CD14-positive monocyte (primary cell): ENCODE measurements around the gene C10orf105. TPM values are rescaled to one million over a fixed set of nuclear protein-coding genes. Genes with fewer than 3 reads are reported as not detected.

ENCODE experiments used
- DNase-seq, 3 donors: peaks; one replicate each; pipeline ENCODE4 v3.0.0-alpha.2; 2011 to 2022
- H2AFZ ChIP-seq: 2 replicates; pipeline ENCODE4 v1.6.0; 2012; ENCODE audit warnings: mild to moderate bottlenecking, low read depth, low read length, inconsistent platforms; ENCODE audit not compliant: insufficient read depth, poor library complexity, severe bottlenecking
- H3K27ac ChIP-seq, 2 donors: 1 replicate in 1 of 2; 2 replicates in 1 of 2; pipeline ENCODE4 v1.5.1; 2012 to 2013; ENCODE audit warnings: low read length in 2 of 2, control low read depth in 1 of 2, inconsistent platforms in 1 of 2, low read depth in 1 of 2, mild to moderate bottlenecking in 1 of 2
- H3K27me3 ChIP-seq, 2 donors: one replicate each; pipeline versions ENCODE4 v1.6.0 to v1.6.1; 2011 to 2013; ENCODE audit warnings: low read length in 2 of 2; ENCODE audit not compliant: control insufficient read depth in 2 of 2, insufficient read depth in 2 of 2
- H3K36me3 ChIP-seq, 2 donors: replicated peaks in 1 of 2; 1 replicate in 1 of 2; 2 replicates in 1 of 2; pipeline versions ENCODE4 v1.5.1 to v1.6.1; 2012 to 2013; ENCODE audit warnings: low read length in 2 of 2, control low read depth in 1 of 2, inconsistent platforms in 1 of 2, mild to moderate bottlenecking in 1 of 2; ENCODE audit not compliant: insufficient read depth in 2 of 2, control insufficient read depth in 1 of 2
- H3K4me1 ChIP-seq, 2 donors: 1 replicate in 1 of 2; 2 replicates in 1 of 2; pipeline versions ENCODE4 v1.5.1 to v1.6.1; 2012 to 2013; ENCODE audit warnings: low read length in 2 of 2, control low read depth in 1 of 2, inconsistent platforms in 1 of 2, mild to moderate bottlenecking in 1 of 2, moderate library complexity in 1 of 2; ENCODE audit not compliant: insufficient read depth in 2 of 2, control insufficient read depth in 1 of 2
- H3K4me2 ChIP-seq: replicated peaks from 2 replicates; pipeline ENCODE3; 2012; ENCODE audit warnings: low read length, moderate library complexity, mild to moderate bottlenecking; ENCODE audit not compliant: poor library complexity, severe bottlenecking; ENCODE audit errors: extremely low read depth
- H3K4me3 ChIP-seq, 3 experiments: fragments of 200-600 bp in 1 of 3; sonication (generic) in 1 of 3; replicated peaks in 1 of 3; 1 replicate in 2 of 3; 2 replicates in 1 of 3; pipeline ENCODE4 v1.5.1; 2011 to 2013; ENCODE audit warnings: low read length in 3 of 3, mild to moderate bottlenecking in 3 of 3, control low read depth in 2 of 3, low read depth in 2 of 3, inconsistent platforms in 1 of 3, moderate library complexity in 1 of 3
- H3K79me2 ChIP-seq: 2 replicates; pipeline ENCODE4 v1.6.0; 2012; ENCODE audit warnings: mild to moderate bottlenecking, control low read depth, inconsistent platforms, low read length, moderate library complexity; ENCODE audit not compliant: insufficient read depth
- H3K9ac ChIP-seq: 2 replicates; pipeline ENCODE4 v1.6.0; 2017; ENCODE audit warnings: low read length, mild to moderate bottlenecking; ENCODE audit not compliant: insufficient read depth, poor library complexity, severe bottlenecking
- H3K9me3 ChIP-seq, 2 donors: replicated peaks in 1 of 2; 1 replicate in 1 of 2; 2 replicates in 1 of 2; pipeline versions ENCODE4 v1.5.1 to v1.6.1; 2012 to 2013; ENCODE audit warnings: low read length in 2 of 2, control low read depth in 1 of 2; ENCODE audit not compliant: control insufficient read depth in 1 of 2, insufficient read depth in 1 of 2
- H4K20me1 ChIP-seq: 2 replicates; pipeline ENCODE4 v1.6.0; 2012; ENCODE audit warnings: mild to moderate bottlenecking, low read length, control low read depth, moderate library complexity; ENCODE audit not compliant: insufficient read depth
- H3K27ac Mint-ChIP-seq, 7 donors: one replicate each; pipeline ENCODE4 v1.8.0; 2020; ENCODE audit warnings: mild to moderate bottlenecking in 7 of 7, mixed read lengths in 7 of 7, moderate library complexity in 6 of 7, inconsistent platforms in 2 of 7
- H3K27me3 Mint-ChIP-seq, 3 donors: one replicate each; pipeline ENCODE4 v1.8.0; 2021 to 2022; ENCODE audit warnings: low read depth in 3 of 3, mild to moderate bottlenecking in 3 of 3, mixed read lengths in 3 of 3, moderate library complexity in 3 of 3, inconsistent platforms in 1 of 3
- H3K36me3 Mint-ChIP-seq, 2 donors: one replicate each; pipeline ENCODE4 v1.8.0; 2020; ENCODE audit warnings: mixed read lengths in 2 of 2, inconsistent platforms in 1 of 2, mild to moderate bottlenecking in 1 of 2
- H3K4me1 Mint-ChIP-seq: one replicate; pipeline ENCODE4 v1.8.0; 2020; ENCODE audit warnings: mild to moderate bottlenecking, mixed read lengths
- H3K4me3 Mint-ChIP-seq, 2 donors: one replicate each; pipeline ENCODE4 v1.8.0; 2020; ENCODE audit warnings: mild to moderate bottlenecking in 2 of 2, mixed read lengths in 2 of 2, moderate library complexity in 1 of 2
- H3K9me3 Mint-ChIP-seq, 7 donors: one replicate each; pipeline ENCODE4 v1.8.0; 2020 to 2022; ENCODE audit warnings: mixed read lengths in 7 of 7, mild to moderate bottlenecking in 6 of 7, moderate library complexity in 6 of 7, inconsistent platforms in 2 of 7
- WGBS: methylation state at CpG from one replicate; pipeline ENCODE4 v1.1.5; 2013; ENCODE audit warnings: missing lambda C conversion rate; ENCODE audit not compliant: insufficient coverage; 5-methylcytosine and 5-hydroxymethylcytosine counted together
- intact Hi-C, 2 donors: fragments of 100-400 bp; cut with micrococcal nuclease; formaldehyde crosslinking; loops; one replicate each; pipeline versions ENCODE4 v1.15.0 to v1.15.1; 2023
- polyA plus RNA-seq, 3 donors: library from polyadenylated mRNA; depleted of rRNA in 1 of 3; unstranded in 2 of 3; stranded (reverse) in 1 of 3; fragments of 300-500 nt in 2 of 3; fragments of >200 nt in 1 of 3; fragmentation: Illumina TruSeq in 2 of 3; gene quantifications; 1 replicate in 2 of 3; 2 replicates in 1 of 3; pipeline ENCODE4 v1.2.3, GENCODE V29; 2012 to 2021
- TF ChIP-seq, protein P1 (sequence below): fragments of 200-600 bp; IDR thresholded peaks from one replicate; pipeline ENCODE4 v1.8.0; 2022; ENCODE audit warnings: antibody characterized with exemption, mild to moderate bottlenecking

Gene C10orf105
- polyA plus RNA-seq, 3 donors, result 0.18 to 2.4 (median 0.48) TPM

- Mint-ChIP-seq H3K36me3 (peaks cover 36 to 58% of the 10 kb centered on the region in 2 donors), H3K4me1 (peaks cover 96% of the 10 kb centered on the region), H3K27me3 (peaks cover 0 to 2% (median 0%) of the 10 kb centered on the region in 3 donors), H3K27ac (peak overlapping the region in 2 of 7 donors; percentile 25 to 72), H3K9me3 (peaks cover 0 to 3% (median 0%) of the 10 kb centered on the region in 7 donors), H3K4me3 (no peak overlapping the region)
- peaks cover 49% of the 10 kb centered on the region for H3K79me2 ChIP-seq
- TF ChIP-seq, protein P1, sequence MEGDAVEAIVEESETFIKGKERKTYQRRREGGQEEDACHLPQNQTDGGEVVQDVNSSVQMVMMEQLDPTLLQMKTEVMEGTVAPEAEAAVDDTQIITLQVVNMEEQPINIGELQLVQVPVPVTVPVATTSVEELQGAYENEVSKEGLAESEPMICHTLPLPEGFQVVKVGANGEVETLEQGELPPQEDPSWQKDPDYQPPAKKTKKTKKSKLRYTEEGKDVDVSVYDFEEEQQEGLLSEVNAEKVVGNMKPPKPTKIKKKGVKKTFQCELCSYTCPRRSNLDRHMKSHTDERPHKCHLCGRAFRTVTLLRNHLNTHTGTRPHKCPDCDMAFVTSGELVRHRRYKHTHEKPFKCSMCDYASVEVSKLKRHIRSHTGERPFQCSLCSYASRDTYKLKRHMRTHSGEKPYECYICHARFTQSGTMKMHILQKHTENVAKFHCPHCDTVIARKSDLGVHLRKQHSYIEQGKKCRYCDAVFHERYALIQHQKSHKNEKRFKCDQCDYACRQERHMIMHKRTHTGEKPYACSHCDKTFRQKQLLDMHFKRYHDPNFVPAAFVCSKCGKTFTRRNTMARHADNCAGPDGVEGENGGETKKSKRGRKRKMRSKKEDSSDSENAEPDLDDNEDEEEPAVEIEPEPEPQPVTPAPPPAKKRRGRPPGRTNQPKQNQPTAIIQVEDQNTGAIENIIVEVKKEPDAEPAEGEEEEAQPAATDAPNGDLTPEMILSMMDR, result no peak
- no peaks in the 10 kb centered on the region for H3K9me3 ChIP-seq
- H3K27me3 ChIP-seq, result no peaks in the 10 kb centered on the region
- intact Hi-C loops, result no loop called here
- 89% methylated on average over 4 of the region's 7 CpGs for WGBS
- H3K9ac ChIP-seq, result no peak overlapping the region
- H3K36me3 ChIP-seq, result peaks cover 7 to 28% of the 10 kb centered on the region in 2 donors
- no peak overlapping the region for H3K4me2 ChIP-seq
- peaks cover 59 to 80% of the 10 kb centered on the region in 2 donors for H3K4me1 ChIP-seq
- peaks cover 55% of the 10 kb centered on the region for H4K20me1 ChIP-seq
- H3K4me3 ChIP-seq, result no peak overlapping the region
- no peak overlapping the region for H2AFZ ChIP-seq
- peak overlapping the region; percentile 21 to 62 for H3K27ac ChIP-seq
- no peak for DNase-seq
Observed at GRCh38 chr10:71719042-71719441, 536 bp downstream of the C10orf105 start.

GRCh38 chr10:71718165-71718698, 1.3 kb downstream of the C10orf105 start:
- intact Hi-C loops, result no loop called here
- H3K36me3 ChIP-seq, result peaks cover 7 to 28% of the 10 kb centered on the region in 2 donors
- peaks cover 0 to 2% (median 1%) of the 10 kb centered on the region in 3 donors for H3K27me3 Mint-ChIP-seq
- H3K9me3 ChIP-seq, result no peaks in the 10 kb centered on the region
- peaks cover 67 to 80% of the 10 kb centered on the region in 2 donors for H3K4me1 ChIP-seq
- H2AFZ ChIP-seq, result no peak overlapping the region
- H3K4me2 ChIP-seq, result peak overlapping the region; percentile 96
- peak overlapping the region in 1 of 3 experiments; percentile 89 for H3K4me3 ChIP-seq
- peaks cover 0 to 3% (median 0%) of the 10 kb centered on the region in 7 donors for H3K9me3 Mint-ChIP-seq
- no peaks in the 10 kb centered on the region for H3K27me3 ChIP-seq
- DNase-seq, result no peak
- peaks cover 55% of the 10 kb centered on the region for H4K20me1 ChIP-seq
- H3K79me2 ChIP-seq, result peaks cover 57% of the 10 kb centered on the region
- H3K36me3 Mint-ChIP-seq, result peaks cover 36 to 56% of the 10 kb centered on the region in 2 donors
- H3K4me3 Mint-ChIP-seq, result peak overlapping the region in 1 of 2 donors; percentile 16
- peak overlapping the region; percentile 21 to 84 for H3K27ac ChIP-seq
- peak overlapping the region; percentile 76 for H3K9ac ChIP-seq
- WGBS, result 100% methylated on average over 1 of the region's 10 CpGs
- H3K27ac Mint-ChIP-seq, result peak overlapping the region in 2 of 7 donors; percentile 50 to 63
- TF ChIP-seq, protein P1, result no peak
- peaks cover 96% of the 10 kb centered on the region for H3K4me1 Mint-ChIP-seq
